IMR-90 (cell line): ENCODE data around the gene TLK2. TPM values are rescaled to one million over a fixed set of nuclear protein-coding genes. Genes with fewer than 3 reads are reported as not detected.

Source experiments
- ATAC-seq: fragments of 200-7000 bp; cut with Tn5 transposase; 2 replicates; pipeline ENCODE4 v1.9.1; 2020; ENCODE audit warnings: low read depth, mild to moderate bottlenecking, moderate library complexity
- BruUV-seq: library from RNA; stranded (reverse); fragments of 400-500 nt; replicated peaks from 2 replicates; lab custom pipeline; 2021; lab: Mats Ljungman, UMichigan
- CTCF ChIA-PET: fragments of 300-600 bp; formaldehyde crosslinking; extraction: SDS; loops from one replicate; lab custom pipeline; 2021; ENCODE audit warnings: antibody characterized with exemption; lab: Yijun Ruan, JAX
- POLR2A ChIA-PET: fragments of 300-600 bp; sonication (Branson Sonifier 250); formaldehyde crosslinking; loops from one replicate; lab custom pipeline; 2022; ENCODE audit warnings: antibody characterized with exemption; ENCODE audit not compliant: unreplicated experiment; lab: Charles Lee
- DNase-seq: peaks from one replicate; pipeline ENCODE4 v3.0.0; 2013
- H2AFZ ChIP-seq: replicated peaks from 2 replicates; pipeline ENCODE3; 2013; ENCODE audit warnings: low read length, mild to moderate bottlenecking; ENCODE audit not compliant: poor library complexity
- H2AK5ac ChIP-seq: 2 replicates; pipeline ENCODE4 v1.6.1; 2013; ENCODE audit warnings: low read depth, low read length, inconsistent platforms
- H2AK9ac ChIP-seq: replicated peaks from 2 replicates; pipeline ENCODE3; 2013; ENCODE audit warnings: mild to moderate bottlenecking, low read depth, low read length, moderate library complexity; ENCODE audit not compliant: poor library complexity
- H2BK120ac ChIP-seq: 2 replicates; pipeline ENCODE4 v1.6.1; 2013; ENCODE audit warnings: low read depth, low read length, inconsistent platforms
- H2BK15ac ChIP-seq: 3 replicates; pipeline ENCODE4 v1.6.1; 2013; ENCODE audit warnings: low read depth, low read length, inconsistent platforms
- H2BK20ac ChIP-seq: 2 replicates; pipeline ENCODE4 v1.6.1; 2013; ENCODE audit warnings: low read depth, mild to moderate bottlenecking, inconsistent platforms, low read length, moderate library complexity
- H2BK5ac ChIP-seq: 2 replicates; pipeline ENCODE4 v1.6.1; 2013; ENCODE audit warnings: mild to moderate bottlenecking, low read depth, low read length, inconsistent platforms; ENCODE audit not compliant: poor library complexity, severe bottlenecking
- H3K14ac ChIP-seq: replicated peaks from 2 replicates; pipeline ENCODE4 v1.6.1; 2013; ENCODE audit warnings: low read depth, low read length, inconsistent platforms
- H3K18ac ChIP-seq: 2 replicates; pipeline ENCODE4 v1.6.1; 2013; ENCODE audit warnings: low read depth, low read length, control low read depth
- H3K23ac ChIP-seq: 2 replicates; pipeline ENCODE4 v1.6.1; 2013; ENCODE audit warnings: low read depth, low read length, inconsistent platforms
- H3K27ac ChIP-seq: 2 replicates; pipeline ENCODE4 v1.5.1; 2013; ENCODE audit warnings: mild to moderate bottlenecking, control low read depth, low read length; ENCODE audit not compliant: insufficient read depth
- H3K27me3 ChIP-seq: 2 replicates; pipeline ENCODE4 v1.6.1; 2013; ENCODE audit warnings: low read length; ENCODE audit not compliant: control insufficient read depth, insufficient read depth
- H3K36me3 ChIP-seq: 2 replicates; pipeline ENCODE4 v1.6.1; 2013; ENCODE audit warnings: low read length, mixed read lengths; ENCODE audit not compliant: control insufficient read depth, insufficient read depth
- H3K4ac ChIP-seq: 2 replicates; pipeline ENCODE4 v1.6.1; 2013; ENCODE audit warnings: low read depth, low read length, inconsistent platforms
- H3K4me1 ChIP-seq: 2 replicates; pipeline ENCODE4 v1.6.1; 2013; ENCODE audit warnings: low read length, mixed read lengths; ENCODE audit not compliant: control insufficient read depth, insufficient read depth
- H3K4me2 ChIP-seq: 2 replicates; pipeline ENCODE4 v1.6.1; 2013; ENCODE audit warnings: low read depth, mild to moderate bottlenecking, control low read depth, low read length, moderate library complexity
- H3K4me3 ChIP-seq: 2 replicates; pipeline ENCODE4 v1.5.1; 2013; ENCODE audit warnings: low read depth, mild to moderate bottlenecking, control low read depth, low read length, moderate library complexity; ENCODE audit not compliant: insufficient read depth
- H3K56ac ChIP-seq: 2 replicates; pipeline ENCODE4 v1.6.1; 2013; ENCODE audit warnings: low read length, inconsistent platforms; ENCODE audit not compliant: insufficient read depth; ENCODE audit errors: extremely low read depth
- H3K79me1 ChIP-seq, 2 experiments: 2 replicates each; pipeline ENCODE4 v1.6.1; 2013; ENCODE audit warnings: low read length in 2 of 2, inconsistent platforms in 1 of 2, low read depth in 1 of 2
- H3K9ac ChIP-seq: 2 replicates; pipeline ENCODE4 v1.6.1; 2013; ENCODE audit warnings: low read depth, low read length, control low read depth
- H3K9me1 ChIP-seq: 2 replicates; pipeline ENCODE4 v1.6.1; 2013; ENCODE audit warnings: low read length, inconsistent platforms; ENCODE audit not compliant: insufficient read depth
- H3K9me3 ChIP-seq: 2 replicates; pipeline ENCODE4 v1.6.1; 2013; ENCODE audit warnings: low read length; ENCODE audit not compliant: control insufficient read depth, insufficient read depth
- H4K20me1 ChIP-seq: 2 replicates; pipeline ENCODE4 v1.6.1; 2013; ENCODE audit warnings: low read length, inconsistent platforms; ENCODE audit not compliant: insufficient read depth
- H4K5ac ChIP-seq: 2 replicates; pipeline ENCODE4 v1.6.1; 2013; ENCODE audit warnings: mild to moderate bottlenecking, low read depth, low read length, control low read depth
- H4K8ac ChIP-seq, 2 experiments: 2 replicates each; pipeline ENCODE4 v1.6.1; 2013; ENCODE audit warnings: low read depth in 2 of 2, low read length in 2 of 2, control low read depth in 1 of 2, inconsistent platforms in 1 of 2
- H4K91ac ChIP-seq: 2 replicates; pipeline ENCODE4 v1.6.1; 2013; ENCODE audit warnings: low read depth, low read length, inconsistent platforms; ENCODE audit not compliant: insufficient read depth
- NFE2L2 ChIP-seq: fragments of 150-350 bp; IDR thresholded peaks from 2 replicates; pipeline ENCODE4 v1.6.1; 2016; ENCODE audit warnings: low read depth, mild to moderate bottlenecking, low read length
- POLR2A ChIP-seq: IDR thresholded peaks from 2 replicates; pipeline ENCODE4 v1.6.1; 2012; ENCODE audit warnings: mild to moderate bottlenecking, low read depth, low read length
- RCOR1 ChIP-seq: IDR thresholded peaks from 2 replicates; pipeline ENCODE4 v1.6.1; 2012; ENCODE audit warnings: mild to moderate bottlenecking, low read length, improper control_type of control experiment; ENCODE audit not compliant: insufficient replicate concordance
- SMC3 ChIP-seq: fragments of 150-350 bp; IDR thresholded peaks from 2 replicates; pipeline ENCODE4 v1.6.1; 2016; ENCODE audit warnings: low read depth, mild to moderate bottlenecking, antibody characterized with exemption, low read length, moderate library complexity
- WGBS, 2 experiments: methylation state at CpG; one replicate each; pipeline versions ENCODE4 v1.1.5 to v1.1.7; 2013; ENCODE audit warnings: missing lambda C conversion rate in 2 of 2; ENCODE audit not compliant: insufficient read length in 1 of 2; ENCODE audit errors: extremely low coverage in 2 of 2; 5-methylcytosine and 5-hydroxymethylcytosine counted together
- dilution Hi-C: fragments of 300-500 bp; cut with HindIII; formaldehyde crosslinking; loops from one replicate; pipeline ENCODE4 v1.14.3; 2018; ENCODE audit warnings: low sequenced_read_pairs; ENCODE audit not compliant: unreplicated experiment
- in situ Hi-C: fragments of 300-500 bp; cut with MboI; formaldehyde crosslinking; loops from 3 replicates; pipeline ENCODE4 v1.14.3; 2019; ENCODE audit warnings: low sequenced_read_pairs, inconsistent platforms, mixed read lengths
- intact Hi-C: fragments of 100-400 bp; cut with micrococcal nuclease; formaldehyde crosslinking; loops from 2 replicates; pipeline ENCODE4 v1.10.0; 2022
- polyA plus RNA-seq, 3 experiments: library from polyadenylated mRNA; depleted of rRNA; stranded (reverse); fragments of >200 nt; gene quantifications; 2 replicates each; pipeline ENCODE4 v1.2.3, GENCODE V29; 2012; ENCODE audit warnings: low replicate concordance in 1 of 3
- total RNA-seq: library from RNA; depleted of rRNA; stranded (reverse); fragments of >200 nt; gene quantifications from 2 replicates; pipeline ENCODE4 v1.2.3, GENCODE V29; 2012
- TF ChIP-seq, protein P1 (sequence below): fragments of 150-350 bp; IDR thresholded peaks from 2 replicates; pipeline ENCODE4 v1.6.1; 2017; ENCODE audit warnings: mild to moderate bottlenecking, antibody characterized with exemption, low read length, low read depth

TLK2 gene
- total and polyA plus RNA-seq, 2 of the 4 experiments (the other 2 are of a cell fraction): 35.7 to 39.4 TPM

GRCh38 chr17:62619417-62620155, 141.0 kb downstream of the TLK2 start:
- dilution Hi-C loops: no loop called here
- Histone ChIP-seq H2BK20ac (no peak overlapping the region), H3K79me1 (peaks cover 6 to 36% of the 10 kb centered on the region in 2 experiments; a peak in 3 of 4 replicates), H3K4me1 (peaks cover 6% of the 10 kb centered on the region), H3K56ac (no peak overlapping the region), H3K36me3 (peaks cover 11% of the 10 kb centered on the region; the same call in 1 of the 2 replicates), H2BK120ac (no peak overlapping the region), H4K5ac (no peak overlapping the region), H2AK9ac (no peak overlapping the region), H4K20me1 (no peaks in the 10 kb centered on the region; the same call in none of the 2 replicates), H2BK15ac (no peak overlapping the region), H4K91ac (no peak overlapping the region), H3K4me2 (no peak overlapping the region), H2AFZ (no peak overlapping the region), H3K4ac (no peak overlapping the region), H3K14ac (no peak overlapping the region), H3K18ac (no peak overlapping the region), H3K4me3 (no peak overlapping the region), H2AK5ac (no peak overlapping the region), H3K9ac (no peak overlapping the region), H4K8ac (no peak overlapping the region), H2BK5ac (no peak overlapping the region), H3K23ac (no peak overlapping the region), H3K27me3 (no peaks in the 10 kb centered on the region), H3K9me1 (peaks cover 24% of the 10 kb centered on the region), H3K9me3 (no peaks in the 10 kb centered on the region), H3K27ac (no peak overlapping the region)
- no TSS peak for BruUV-seq
- DNase-seq (no peak), ATAC-seq (no peak)
- no peak for TF ChIP-seq POLR2A
- no peak for TF ChIP-seq RCOR1
- no peak for TF ChIP-seq SMC3
- TF ChIP-seq, protein P1, sequence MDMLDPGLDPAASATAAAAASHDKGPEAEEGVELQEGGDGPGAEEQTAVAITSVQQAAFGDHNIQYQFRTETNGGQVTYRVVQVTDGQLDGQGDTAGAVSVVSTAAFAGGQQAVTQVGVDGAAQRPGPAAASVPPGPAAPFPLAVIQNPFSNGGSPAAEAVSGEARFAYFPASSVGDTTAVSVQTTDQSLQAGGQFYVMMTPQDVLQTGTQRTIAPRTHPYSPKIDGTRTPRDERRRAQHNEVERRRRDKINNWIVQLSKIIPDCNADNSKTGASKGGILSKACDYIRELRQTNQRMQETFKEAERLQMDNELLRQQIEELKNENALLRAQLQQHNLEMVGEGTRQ: no peak
- no peak for TF ChIP-seq NFE2L2
- in situ Hi-C loops: no loop called here
- ChIA-PET POLR2A (interaction anchor here (0.5 kb wide), 1 partner anchor 8 kb away, joined by 3 read pairs; no protein-coding TSS in a partner anchor), CTCF (no interaction called here)
- intact Hi-C loops: no loop called here
- WGBS, 2 experiments: 98% methylated on average over 7 of the region's 10 CpGs; no CpG with 5 or more reads in 1 of the 2 experiments
